ENCODE data around the gene SHF. TPM values are rescaled to one million over a fixed set of nuclear protein-coding genes. Genes with fewer than 3 reads are reported as not detected.

Gene SHF
- total and polyA plus RNA-seq, 2 of the 8 experiments (the other 6 are each of a cell fraction or from before 2014, with no cell fraction given), result 13.1 to 26.7 TPM

- H2AK5ac ChIP-seq (ENCODE audit: low read depth, low read length), result no peak overlapping the region
- H3K27ac ChIP-seq (ENCODE audit: low read depth, low read length), result no peak overlapping the region
- TF ChIP-seq MAFK (IDR thresholded peaks at IDR 0.05; ENCODE audit: low read depth, low read length), result no peak
- TF ChIP-seq SIN3A (conservative IDR thresholded peaks at IDR 0.05 in 1 of 2, IDR thresholded peaks at IDR 0.05 in 1 of 2; ENCODE audit: low read depth in 1 of 2, low read length in 2 of 2), result no peak
- no peak for TF ChIP-seq RFX5 (IDR thresholded peaks at IDR 0.05; ENCODE audit: borderline replicate concordance, low read depth, low read length)
- no peak for TF ChIP-seq CEBPB (IDR thresholded peaks at IDR 0.05; ENCODE audit: low read depth, low read length)
- TF ChIP-seq BRCA1 (IDR thresholded peaks at IDR 0.05; ENCODE audit: low read depth, low read length), result no peak
- no peak for TF ChIP-seq TBP (IDR thresholded peaks at IDR 0.05; ENCODE audit: low read depth, low read length)
- TF ChIP-seq SRF (IDR thresholded peaks at IDR 0.05; ENCODE audit: low read depth, low read length), result no peak
- no peak for TF ChIP-seq ZNF274 (IDR thresholded peaks at IDR 0.05; ENCODE audit: borderline replicate concordance, extremely low read depth, low read length)
- no peak for DNase-seq (ENCODE audit: low read depth in 1 of 2, low spot score in 2 of 2)
- no peak overlapping the region for H3K4me2 ChIP-seq (ENCODE audit: insufficient read depth in 1 of 2, low read depth in 2 of 2, low read length in 2 of 2)
- no peak for FAIRE-seq
- no peak overlapping the region for H3K14ac ChIP-seq (ENCODE audit: insufficient read length)
- H2BK5ac ChIP-seq (ENCODE audit: low read depth, low read length), result no peak overlapping the region
- no peak overlapping the region for H3K56ac ChIP-seq (replicated peaks; ENCODE audit: insufficient read length, low read depth, low read length)
- H3K4ac ChIP-seq (replicated peaks; ENCODE audit: insufficient read length, low read depth, low read length), result no peak overlapping the region
- H4K5ac ChIP-seq (ENCODE audit: insufficient read length, low read depth, low read length), result no peak overlapping the region
- no peak overlapping the region for H3K23ac ChIP-seq (ENCODE audit: insufficient read length)
- 93% methylated on average over 12 of the region's 12 CpGs; no CpG with 5 or more reads in 1 of the 2 experiments for WGBS, 2 experiments (ENCODE audit: extremely low coverage in 1 of 2, insufficient coverage in 1 of 2, insufficient read length in 1 of 2, insufficient replicate concordance in 2 of 2, low coverage in 1 of 2, low lambda C conversion rate in 2 of 2, missing lambda C conversion rate in 1 of 2)
- H2BK15ac ChIP-seq (ENCODE audit: low read length), result no peak overlapping the region
- H2BK20ac ChIP-seq (ENCODE audit: low read length), result no peak overlapping the region
- H3K4me3 ChIP-seq (ENCODE audit: extremely low read depth in 1 of 4, insufficient read depth in 2 of 4, low read depth in 3 of 4, low read length in 4 of 4), result no peak overlapping the region
- no peaks in the 10 kb centered on the region for H3K79me2 ChIP-seq (ENCODE audit: control insufficient read depth in 1 of 2, insufficient read depth in 2 of 2, low read length in 2 of 2)
- no peak overlapping the region for H4K8ac ChIP-seq (ENCODE audit: extremely low read depth, insufficient read depth, low read length)
- H2AFZ ChIP-seq (ENCODE audit: low read length), result no peak overlapping the region
- H3K23me2 ChIP-seq (ENCODE audit: low read depth, low read length), result no peaks in the 10 kb centered on the region
- H3K27me3 ChIP-seq (replicated peaks in 1 of 4; ENCODE audit: control insufficient read depth in 3 of 4, extremely low read depth in 1 of 4, insufficient read depth in 3 of 4, low read length in 3 of 4), result no peaks in the 10 kb centered on the region; a peak in 1 of 7 replicates
- no peak overlapping the region for H2BK12ac ChIP-seq (ENCODE audit: low read depth, low read length)
- no peak overlapping the region for H4K91ac ChIP-seq (replicated peaks; ENCODE audit: insufficient read length, low read length)
- H3K36me3 ChIP-seq (ENCODE audit: control insufficient read depth in 2 of 4, insufficient read depth in 4 of 4, low read length in 3 of 4), result no peaks in the 10 kb centered on the region
- H3K4me1 ChIP-seq (replicated peaks in 1 of 4; ENCODE audit: control insufficient read depth in 3 of 4, insufficient read depth in 4 of 4, low read length in 3 of 4), result no peaks in the 10 kb centered on the region; a peak in 1 of 7 replicates
- H3K79me1 ChIP-seq (ENCODE audit: low read depth, low read length), result no peaks in the 10 kb centered on the region; the same call in 1 of the 2 replicates
- no peaks in the 10 kb centered on the region for H4K20me1 ChIP-seq (replicated peaks in 1 of 2; ENCODE audit: control insufficient read depth in 1 of 2, insufficient read depth in 2 of 2, low read length in 2 of 2)
- ChIA-PET POLR2A (ENCODE audit: partially characterized antibody) (interaction anchor here (1.0 to 1.6 kb wide), 2 partner anchors 10 to 26 kb away, joined by 3 to 4 read pairs; no protein-coding TSS in a partner anchor), CTCF (ENCODE audit: partially characterized antibody) (interaction anchor here (0.7 to 3.4 kb wide), 8 partner anchors 10 to 50 kb away, joined by 3 to 27 read pairs (median 4); no protein-coding TSS in a partner anchor)
- H3K9me3 ChIP-seq (ENCODE audit: insufficient read depth in 2 of 2, low read depth in 1 of 2, low read length in 1 of 2), result no peaks in the 10 kb centered on the region
- H3K18ac ChIP-seq (ENCODE audit: extremely low read depth, low read length), result no peak overlapping the region
- no peak overlapping the region for H2BK120ac ChIP-seq (replicated peaks; ENCODE audit: low read depth, low read length)
- no peak overlapping the region for H3K9ac ChIP-seq (replicated peaks in 1 of 4; ENCODE audit: extremely low read depth in 1 of 4, low read depth in 3 of 4, low read length in 3 of 4)
These were observed 39.4 kb downstream of the SHF start for GRCh38 chr15:45148076-45149059.
